OCI-LY7 (cell line): ENCODE measurements around the gene GIPC1. TPM values are rescaled to one million over a fixed set of nuclear protein-coding genes. Genes with fewer than 3 reads are reported as not detected.
"Not testable (repeated sequence)": the region's sequence is repeated elsewhere in the genome, so short reads cannot be mapped to it uniquely, and the experiment has no call there.

ENCODE experiments used
- BruUV-seq: library from RNA; stranded (reverse); fragments of 400-500 nt; replicated peaks from 2 replicates; lab custom pipeline; 2021; lab: Mats Ljungman, UMichigan
- CTCF ChIA-PET: fragments of 300-600 bp; sonication (Branson Sonifier 250); formaldehyde crosslinking; loops from one replicate; lab custom pipeline; 2022; ENCODE audit warnings: antibody characterized with exemption; ENCODE audit not compliant: unreplicated experiment; lab: Charles Lee
- POLR2A ChIA-PET: fragments of 300-600 bp; sonication (Branson Sonifier 250); formaldehyde crosslinking; loops from one replicate; lab custom pipeline; 2022; ENCODE audit warnings: antibody characterized with exemption; lab: Charles Lee
- DNase-seq: peaks from one replicate; pipeline ENCODE4 v3.0.0-alpha.2; 2015; ENCODE audit warnings: low spot score
- H2AFZ ChIP-seq: fragments of 200-600 bp; sonication (generic), shearing (Covaris generic); 2 replicates; pipeline ENCODE4 v1.6.1; 2014; ENCODE audit warnings: mild to moderate bottlenecking, antibody characterized with exemption, low read length, moderate library complexity
- H3K27ac ChIP-seq: fragments of 200-600 bp; sonication (generic); 2 replicates; pipeline ENCODE4 v1.5.1; 2014; ENCODE audit warnings: mixed run types, low read depth, mild to moderate bottlenecking, moderate library complexity, low read length, inconsistent platforms; ENCODE audit not compliant: poor library complexity, severe bottlenecking
- H3K36me3 ChIP-seq: fragments of 200-600 bp; sonication (generic); 2 replicates; pipeline ENCODE4 v1.6.1; 2014; ENCODE audit warnings: mild to moderate bottlenecking, antibody characterized with exemption, low read length, moderate library complexity, mixed read lengths; ENCODE audit not compliant: insufficient read depth
- H3K4me1 ChIP-seq: fragments of 200-600 bp; sonication (generic); 2 replicates; pipeline ENCODE4 v1.5.1; 2014; ENCODE audit warnings: mild to moderate bottlenecking, low read length; ENCODE audit not compliant: insufficient read depth, poor library complexity, severe bottlenecking
- H3K4me2 ChIP-seq: fragments of 200-600 bp; sonication (generic); 2 replicates; pipeline ENCODE4 v1.6.1; 2014; ENCODE audit warnings: mild to moderate bottlenecking, low read length
- H3K4me3 ChIP-seq: fragments of 200-600 bp; sonication (generic); 2 replicates; pipeline ENCODE4 v1.5.1; 2014; ENCODE audit warnings: mild to moderate bottlenecking, low read depth, low read length; ENCODE audit not compliant: poor library complexity, severe bottlenecking
- H3K79me2 ChIP-seq: fragments of 200-600 bp; sonication (generic); 2 replicates; pipeline ENCODE4 v1.6.1; 2016; ENCODE audit warnings: low read depth, mild to moderate bottlenecking, low read length, moderate library complexity, mixed read lengths; ENCODE audit not compliant: insufficient read depth
- H3K9me2 ChIP-seq: fragments of 200-600 bp; sonication (generic); 2 replicates; pipeline ENCODE4 v1.6.1; 2016; ENCODE audit warnings: mild to moderate bottlenecking, low read length, mixed read lengths; ENCODE audit not compliant: insufficient read depth
- H3K9me3 ChIP-seq: fragments of 200-600 bp; sonication (generic); 2 replicates; pipeline ENCODE4 v1.6.1; 2014; ENCODE audit warnings: mild to moderate bottlenecking, mixed run types, low read length, mixed read lengths
- H4K20me1 ChIP-seq: fragments of 200-600 bp; sonication (generic); 2 replicates; pipeline ENCODE4 v1.6.1; 2014; ENCODE audit warnings: mild to moderate bottlenecking, antibody characterized with exemption, low read length, moderate library complexity, mixed read lengths; ENCODE audit not compliant: insufficient read depth
- CTCF ChIP-seq: fragments of 200-600 bp; sonication (generic); conservative IDR thresholded peaks from 2 replicates; pipeline ENCODE4 v1.5.1; 2014; ENCODE audit warnings: mild to moderate bottlenecking, antibody characterized with exemption, low read length, moderate library complexity, mixed read lengths
- EZH2phosphoT487 ChIP-seq: fragments of 200-600 bp; sonication (generic); IDR thresholded peaks from 2 replicates; pipeline ENCODE4 v1.6.1; 2018; ENCODE audit warnings: low read depth, borderline replicate concordance, mild to moderate bottlenecking, mixed run types, antibody characterized with exemption, low read length, moderate library complexity, mixed read lengths
- intact Hi-C: fragments of 100-400 bp; cut with micrococcal nuclease; formaldehyde crosslinking; loops from one replicate; pipeline ENCODE4 v1.10.0; 2022; ENCODE audit not compliant: unreplicated experiment
- total RNA-seq, 2 experiments: library from RNA; depleted of rRNA in 1 of 2; stranded (reverse); fragments of >200 nt in 1 of 2; shearing (Covaris generic) in 1 of 2; gene quantifications; 2 replicates each; pipeline ENCODE4 v1.2.3, GENCODE V29; 2014 to 2022

The GIPC1 gene
- total RNA-seq, 2 experiments from 2014 or later = 18.5 to 38.3 TPM

- Histone ChIP-seq H3K4me1 (no peaks in the 10 kb centered on the region), H3K4me3 (no peak overlapping the region), H3K9me3 (no peaks in the 10 kb centered on the region), H3K79me2 (no peaks in the 10 kb centered on the region), H4K20me1 (no peaks in the 10 kb centered on the region), H2AFZ (no peak overlapping the region), H3K9me2 (no peaks in the 10 kb centered on the region), H3K36me3 (peaks cover 79% of the 10 kb centered on the region), H3K27ac (no peak overlapping the region), H3K4me2 (no peak overlapping the region)
- TF ChIP-seq CTCF (no peak), EZH2phosphoT487 (no peak)
- intact Hi-C loops = no loop called here
- POLR2A ChIA-PET = interaction anchor here (0.6 kb wide), 1 partner anchor 32 kb away, joined by 6 read pairs; no protein-coding TSS in a partner anchor
- CTCF ChIA-PET = no interaction called here
- no TSS peak for BruUV-seq
- no peak for DNase-seq
Observed at GRCh38 chr19:14459703-14460102, 36.2 kb downstream of the GIPC1 start.

- H3K4me2 ChIP-seq, H3K27ac ChIP-seq, CTCF ChIA-PET, H3K79me2 ChIP-seq, BruUV-seq, DNase-seq, intact Hi-C loops, H3K9me3 ChIP-seq, H4K20me1 ChIP-seq, H2AFZ ChIP-seq, H3K9me2 ChIP-seq, H3K4me1 ChIP-seq, H3K4me3 ChIP-seq: not testable (repeated sequence)
- POLR2A ChIA-PET = interaction anchor here (0.6 kb wide), 1 partner anchor 85 kb away, joined by 6 read pairs; no protein-coding TSS in a partner anchor
- H3K36me3 ChIP-seq = peaks cover 76% of the 10 kb centered on the region
Observed at GRCh38 chr19:14452303-14452702, 43.6 kb downstream of the GIPC1 start.

GRCh38 chr19:14450876-14451275 is 45.1 kb downstream of the GIPC1 start:
- CTCF ChIA-PET = interaction anchor here (0.5 kb wide), 1 partner anchor 149 kb away, joined by 4 read pairs; no protein-coding TSS in a partner anchor
- intact Hi-C loops = no loop called here
- no TSS peak for BruUV-seq

More at GRCh38 chr19:14450876-14451275, 45.1 kb downstream of the GIPC1 start:
- Histone ChIP-seq H3K9me3 (no peaks in the 10 kb centered on the region), H3K79me2 (no peaks in the 10 kb centered on the region), H3K4me2 (no peak overlapping the region), H3K9me2 (no peaks in the 10 kb centered on the region), H4K20me1 (no peaks in the 10 kb centered on the region), H3K4me3 (no peak overlapping the region), H3K4me1 (no peaks in the 10 kb centered on the region), H3K36me3 (peaks cover 82% of the 10 kb centered on the region), H2AFZ (no peak overlapping the region), H3K27ac (no peak overlapping the region)
- POLR2A ChIA-PET = interaction anchor here (0.6 kb wide), 1 partner anchor 12 kb away, joined by 3 read pairs; no protein-coding TSS in a partner anchor
- DNase-seq = no peak
- TF ChIP-seq CTCF (no peak), EZH2phosphoT487 (no peak)
